ENCODE results near the gene LYSMD4.
"Not testable (repeated sequence)": the region's sequence is repeated elsewhere in the genome, so short reads cannot be mapped to it uniquely, and the experiment has no call there.

The LYSMD4 gene

DNA sequence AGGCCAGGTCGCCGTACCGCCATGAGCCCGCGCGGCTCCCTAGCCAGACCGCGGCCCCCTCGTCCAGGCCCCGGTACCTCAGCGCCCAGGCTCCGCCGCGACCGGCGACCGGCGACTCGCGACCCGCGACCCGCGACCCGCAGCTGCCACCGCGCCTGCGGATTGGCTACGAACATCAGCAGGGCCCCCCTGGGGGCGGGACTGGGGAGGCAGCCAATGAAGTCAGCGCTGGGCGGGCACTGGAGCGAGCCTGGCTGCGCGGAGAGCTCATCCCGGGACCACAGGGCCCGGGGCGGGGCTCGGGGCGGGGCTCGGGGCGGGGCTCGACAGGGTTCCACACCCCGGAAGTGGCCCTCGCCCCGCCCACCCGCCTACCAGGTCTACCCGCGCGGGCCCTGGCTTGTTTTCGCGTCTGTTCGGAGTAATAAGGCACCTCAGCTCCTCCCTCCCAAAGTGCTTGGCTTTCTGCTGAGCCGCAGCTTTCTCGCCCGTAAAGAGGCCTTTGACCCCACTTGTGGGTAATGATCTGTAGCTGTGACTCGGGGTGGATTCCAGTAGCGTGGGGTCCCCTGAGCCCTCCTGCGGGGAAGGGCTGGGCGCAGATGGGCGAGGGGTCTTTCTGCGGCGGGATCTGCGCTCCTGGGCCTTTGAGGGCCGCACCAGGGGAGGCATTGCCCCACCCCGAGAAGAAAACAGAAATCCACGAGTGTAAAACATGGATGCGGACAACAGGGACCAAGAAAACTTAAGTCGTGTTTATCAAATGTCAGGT is at the start of gene LYSMD4:
TSS of gene LYSMD4 (minus strand) at position 170 of the 772 bp plus-strand sequence. CDS start 1,438 bp downstream, outside the sequence.
- Mint-ChIP-seq H3K27me3 (ENCODE audit: low read depth, poor library complexity) (peaks cover 25% of the 10 kb centered on the region), H3K36me3 (ENCODE audit: low read depth) (peaks cover 4% of the 10 kb centered on the region), H3K4me3 (peak within 1 kb of the TSS; percentile 86), H3K27ac (peak within 1 kb of the TSS; percentile 98), H3K4me1 (peaks cover 47% of the 10 kb centered on the region), H3K9me3 (peaks cover 4% of the 10 kb centered on the region)
- TF ChIP-seq CTCF (IDR thresholded peaks at IDR 0.05), result no peak
- peak; percentile 98 for DNase-seq

- not testable (repeated sequence) for H3K27ac Mint-ChIP-seq; H3K4me3 Mint-ChIP-seq; H3K36me3 Mint-ChIP-seq (ENCODE audit: low read depth); DNase-seq; H3K4me1 Mint-ChIP-seq; H3K9me3 Mint-ChIP-seq
- H3K27me3 Mint-ChIP-seq (ENCODE audit: low read depth, poor library complexity), result peaks cover 15% of the 10 kb centered on the region
Observed at GRCh38 chr15:99782029-99782428, 48.8 kb upstream of the LYSMD4 start.

DNA sequence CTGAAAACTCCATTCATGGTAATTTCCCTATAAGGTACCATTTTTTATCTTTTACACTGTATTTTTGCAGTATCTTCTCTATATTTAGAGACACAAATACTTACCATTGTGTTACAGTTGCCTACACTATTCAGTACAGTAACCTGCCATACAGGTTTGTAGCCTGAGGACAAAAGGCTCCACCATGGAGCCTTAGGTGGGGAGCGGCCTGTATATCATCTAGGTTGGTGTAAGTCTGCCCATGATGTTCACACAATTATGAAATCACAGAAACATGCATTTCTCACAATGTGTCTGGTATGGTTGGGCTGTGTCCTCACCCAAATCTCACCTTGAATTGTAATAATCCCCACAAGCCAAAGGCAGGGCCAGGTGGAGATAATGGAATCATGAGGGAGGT is 43.9 kb upstream of the LYSMD4 start:
- Mint-ChIP-seq H3K27ac (no peak overlapping the region), H3K9me3 (peaks cover 4% of the 10 kb centered on the region), H3K27me3 (ENCODE audit: low read depth, poor library complexity) (peaks cover 6% of the 10 kb centered on the region), H3K4me1 (no peaks in the 10 kb centered on the region), H3K36me3 (ENCODE audit: low read depth) (peaks cover 5% of the 10 kb centered on the region), H3K4me3 (no peak overlapping the region)
- no peak for DNase-seq
- no peak for TF ChIP-seq CTCF (IDR thresholded peaks at IDR 0.05)

DNA sequence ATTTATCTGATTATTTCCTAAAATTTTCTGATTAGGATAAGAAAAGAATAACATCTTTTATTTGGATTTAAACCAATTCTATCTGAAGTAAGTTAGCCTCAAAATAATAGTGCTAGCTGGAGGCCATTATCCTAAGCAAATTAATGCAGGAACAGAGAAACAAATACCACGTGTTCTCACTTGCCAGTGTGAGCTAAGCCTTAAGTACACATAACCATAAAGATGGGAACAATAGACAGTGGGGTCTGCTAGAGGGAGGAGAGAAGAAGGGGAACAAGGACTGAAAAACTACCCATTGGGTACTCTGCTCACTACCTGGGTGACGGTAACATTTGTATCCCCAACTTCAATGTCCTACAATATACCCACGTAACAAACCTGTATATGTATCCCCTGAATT is 31.3 kb upstream of the LYSMD4 start:
- no peak for TF ChIP-seq CTCF (IDR thresholded peaks at IDR 0.05)
- Mint-ChIP-seq H3K36me3 (ENCODE audit: low read depth) (no peaks in the 10 kb centered on the region), H3K4me3 (no peak overlapping the region), H3K9me3 (no peaks in the 10 kb centered on the region), H3K27ac (no peak overlapping the region), H3K4me1 (no peaks in the 10 kb centered on the region), H3K27me3 (ENCODE audit: low read depth, poor library complexity) (peaks cover 6% of the 10 kb centered on the region)
- no peak for DNase-seq

DNA sequence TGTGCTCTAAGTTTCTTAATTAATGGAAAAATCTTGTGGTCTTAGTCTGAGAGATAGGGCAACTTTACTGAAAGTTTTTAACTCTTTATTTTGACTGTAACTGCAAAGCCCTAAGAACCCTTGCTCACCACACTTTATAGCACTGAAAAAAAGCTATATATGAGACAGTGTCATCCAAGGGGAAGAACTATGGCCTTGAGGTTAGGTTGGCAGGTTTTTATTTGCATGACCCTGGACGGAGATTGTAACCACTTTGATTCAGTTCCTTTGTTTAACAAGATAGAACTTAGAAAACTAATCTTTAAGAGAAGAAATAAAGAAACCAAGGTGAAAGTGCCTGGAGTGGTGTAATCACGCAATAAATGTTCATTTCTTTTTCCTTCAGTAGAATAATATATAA is 30.6 kb upstream of the LYSMD4 start:
- Mint-ChIP-seq H3K27ac (no peak overlapping the region), H3K9me3 (no peaks in the 10 kb centered on the region), H3K4me1 (no peaks in the 10 kb centered on the region), H3K36me3 (ENCODE audit: low read depth) (no peaks in the 10 kb centered on the region), H3K27me3 (ENCODE audit: low read depth, poor library complexity) (peaks cover 6% of the 10 kb centered on the region), H3K4me3 (no peak overlapping the region)
- no peak for TF ChIP-seq CTCF (IDR thresholded peaks at IDR 0.05)
- DNase-seq, result no peak

- H3K36me3 Mint-ChIP-seq (ENCODE audit: low read depth), result no peaks in the 10 kb centered on the region
- no peak for DNase-seq
- no peaks in the 10 kb centered on the region for H3K9me3 Mint-ChIP-seq
- no peak overlapping the region for H3K4me3 Mint-ChIP-seq
- no peak overlapping the region for H3K27ac Mint-ChIP-seq
- TF ChIP-seq CTCF (IDR thresholded peaks at IDR 0.05), result no peak
- peaks cover 11% of the 10 kb centered on the region for H3K27me3 Mint-ChIP-seq (ENCODE audit: low read depth, poor library complexity)
- no peaks in the 10 kb centered on the region for H3K4me1 Mint-ChIP-seq
Observed at GRCh38 chr15:99762288-99762687, 29.1 kb upstream of the LYSMD4 start.

Measured in nephron progenitor cell (in vitro differentiated cells).